ENCODE data around the gene MAP4K4.
A peak's percentile ranks its signal among the peaks of the same experiment; 100 is the strongest.

Gene MAP4K4

DNA sequence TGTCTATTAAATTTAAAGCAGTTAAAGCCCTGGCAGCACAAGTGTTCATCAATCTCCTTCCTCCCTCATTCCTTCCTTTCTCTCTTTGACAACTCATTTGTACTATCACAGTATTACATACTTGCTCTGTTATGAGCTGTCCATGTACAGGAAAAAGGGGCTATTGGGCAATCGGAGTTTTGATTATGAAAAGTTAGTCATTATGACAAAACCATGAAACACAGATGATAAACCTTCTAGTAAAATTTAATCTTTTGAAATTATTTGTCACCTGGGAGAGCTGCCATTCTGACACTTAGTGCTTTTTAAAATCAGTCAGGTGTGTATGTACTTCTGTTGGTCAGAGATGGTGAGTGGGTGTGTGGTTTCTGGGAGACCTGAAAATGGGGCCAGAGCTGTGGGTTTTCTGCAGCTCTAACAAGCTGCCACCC lies 39.4 kb downstream of the MAP4K4 start:
- Histone ChIP-seq H3K4me1 (ENCODE audit: low read length) (peaks cover 59% of the 10 kb centered on the region), H3K9me3 (ENCODE audit: insufficient read depth, low read length) (no peaks in the 10 kb centered on the region), H3K27ac (ENCODE audit: low read length) (no peak overlapping the region), H2AFZ (ENCODE audit: low read depth, low read length) (no peak overlapping the region), H3K9ac (ENCODE audit: low read length) (no peak overlapping the region), H3K4me3 (ENCODE audit: low read length) (no peak overlapping the region), H3K27me3 (ENCODE audit: low read depth, low read length) (no peaks in the 10 kb centered on the region), H3K36me3 (replicated peaks; ENCODE audit: low read depth, low read length) (no peaks in the 10 kb centered on the region), H3K79me2 (ENCODE audit: low read length) (peaks cover 98% of the 10 kb centered on the region), H4K20me1 (ENCODE audit: insufficient read depth, low read length) (peaks cover 94% of the 10 kb centered on the region), H3K4me2 (ENCODE audit: low read length) (peak overlapping the region; percentile 12)
- no peak for TF ChIP-seq EZH2phosphoT487 (IDR thresholded peaks at IDR 0.05; ENCODE audit: low read depth)
- TF ChIP-seq, protein P1, sequence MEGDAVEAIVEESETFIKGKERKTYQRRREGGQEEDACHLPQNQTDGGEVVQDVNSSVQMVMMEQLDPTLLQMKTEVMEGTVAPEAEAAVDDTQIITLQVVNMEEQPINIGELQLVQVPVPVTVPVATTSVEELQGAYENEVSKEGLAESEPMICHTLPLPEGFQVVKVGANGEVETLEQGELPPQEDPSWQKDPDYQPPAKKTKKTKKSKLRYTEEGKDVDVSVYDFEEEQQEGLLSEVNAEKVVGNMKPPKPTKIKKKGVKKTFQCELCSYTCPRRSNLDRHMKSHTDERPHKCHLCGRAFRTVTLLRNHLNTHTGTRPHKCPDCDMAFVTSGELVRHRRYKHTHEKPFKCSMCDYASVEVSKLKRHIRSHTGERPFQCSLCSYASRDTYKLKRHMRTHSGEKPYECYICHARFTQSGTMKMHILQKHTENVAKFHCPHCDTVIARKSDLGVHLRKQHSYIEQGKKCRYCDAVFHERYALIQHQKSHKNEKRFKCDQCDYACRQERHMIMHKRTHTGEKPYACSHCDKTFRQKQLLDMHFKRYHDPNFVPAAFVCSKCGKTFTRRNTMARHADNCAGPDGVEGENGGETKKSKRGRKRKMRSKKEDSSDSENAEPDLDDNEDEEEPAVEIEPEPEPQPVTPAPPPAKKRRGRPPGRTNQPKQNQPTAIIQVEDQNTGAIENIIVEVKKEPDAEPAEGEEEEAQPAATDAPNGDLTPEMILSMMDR (IDR thresholded peaks at IDR 0.05; ENCODE audit: low read depth, low read length), result no peak

DNA sequence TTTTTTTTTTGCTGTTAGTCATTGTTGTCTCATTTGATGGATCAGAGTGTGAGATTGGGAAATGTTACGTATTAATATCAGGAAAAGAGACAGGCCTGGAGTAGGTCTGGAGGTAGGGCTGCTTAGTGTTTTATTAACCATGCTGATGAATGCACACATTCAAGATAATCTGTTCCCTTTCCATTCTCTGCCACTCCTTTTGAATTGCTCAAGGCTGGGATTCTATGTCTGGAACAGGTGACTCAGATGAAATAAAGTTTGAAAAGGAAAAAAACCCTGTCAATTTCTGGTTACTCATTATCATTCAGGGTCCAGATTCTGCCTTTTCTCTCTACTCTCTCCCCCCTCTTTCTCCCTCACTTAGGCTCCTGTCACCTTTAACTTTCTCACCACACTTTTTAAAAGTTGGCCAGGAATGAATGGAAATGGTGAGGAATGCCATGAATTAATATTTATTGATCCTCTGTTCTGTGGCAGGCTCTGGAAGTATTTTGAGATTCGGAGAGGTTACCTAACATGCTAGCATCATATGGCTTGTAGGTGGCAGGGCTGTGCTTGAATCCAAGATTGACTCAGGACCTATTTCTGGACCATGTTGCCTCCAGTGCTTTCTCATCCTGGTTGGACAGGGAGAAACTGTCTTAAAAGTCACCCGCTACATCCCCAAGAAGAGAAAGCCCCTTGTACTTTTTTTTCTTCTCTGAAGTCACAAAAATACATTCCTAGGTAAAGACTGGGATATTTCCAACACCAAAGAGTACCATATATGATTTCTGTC lies 40.2 kb downstream of the MAP4K4 start:
- no peak overlapping the region for H3K9ac ChIP-seq (ENCODE audit: low read length)
- H3K4me3 ChIP-seq (ENCODE audit: low read length), result no peak overlapping the region
- H3K79me2 ChIP-seq (ENCODE audit: low read length), result peaks cover 98% of the 10 kb centered on the region
- H3K9me3 ChIP-seq (ENCODE audit: insufficient read depth, low read length), result no peaks in the 10 kb centered on the region
- H3K27ac ChIP-seq (ENCODE audit: low read length), result no peak overlapping the region
- H3K27me3 ChIP-seq (ENCODE audit: low read depth, low read length), result no peaks in the 10 kb centered on the region
- H3K4me1 ChIP-seq (ENCODE audit: low read length), result peaks cover 67% of the 10 kb centered on the region
- H3K4me2 ChIP-seq (ENCODE audit: low read length), result no peak overlapping the region
- no peak overlapping the region for H2AFZ ChIP-seq (ENCODE audit: low read depth, low read length)
- no peaks in the 10 kb centered on the region for H3K36me3 ChIP-seq (replicated peaks; ENCODE audit: low read depth, low read length)
- TF ChIP-seq EZH2phosphoT487 (IDR thresholded peaks at IDR 0.05; ENCODE audit: low read depth), result no peak
- TF ChIP-seq, protein P1 (IDR thresholded peaks at IDR 0.05; ENCODE audit: low read depth, low read length), result no peak
- H4K20me1 ChIP-seq (ENCODE audit: insufficient read depth, low read length), result peaks cover 94% of the 10 kb centered on the region

DNA sequence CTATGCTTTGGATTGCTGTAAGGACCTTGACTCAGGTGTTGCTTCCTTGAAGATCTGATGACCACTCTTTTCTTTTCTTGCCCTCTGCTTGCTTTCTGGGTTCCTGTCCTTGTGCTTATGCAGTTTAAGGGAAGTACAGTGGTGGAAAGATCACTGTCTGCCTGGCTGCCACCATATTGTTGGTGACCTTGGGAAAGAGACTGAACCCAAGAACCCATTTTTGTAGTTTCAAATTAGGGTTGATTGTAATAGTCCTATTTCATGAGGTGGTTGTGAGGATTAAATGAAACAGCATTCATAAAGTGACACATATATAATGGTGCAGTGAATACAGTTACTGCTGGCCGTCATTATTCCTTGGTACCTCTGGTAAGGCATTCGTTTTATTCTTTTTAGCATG lies 41.1 kb downstream of the MAP4K4 start:
- H3K27me3 ChIP-seq (ENCODE audit: low read depth, low read length), result no peaks in the 10 kb centered on the region
- TF ChIP-seq, protein P1 (IDR thresholded peaks at IDR 0.05; ENCODE audit: low read depth, low read length), result no peak
- no peak for TF ChIP-seq EZH2phosphoT487 (IDR thresholded peaks at IDR 0.05; ENCODE audit: low read depth)
- H3K4me3 ChIP-seq (ENCODE audit: low read length), result no peak overlapping the region
- H3K4me1 ChIP-seq (ENCODE audit: low read length), result peaks cover 64% of the 10 kb centered on the region
- no peak overlapping the region for H3K9ac ChIP-seq (ENCODE audit: low read length)
- no peak overlapping the region for H3K27ac ChIP-seq (ENCODE audit: low read length)
- no peak overlapping the region for H2AFZ ChIP-seq (ENCODE audit: low read depth, low read length)
- no peak overlapping the region for H3K4me2 ChIP-seq (ENCODE audit: low read length)
- no peaks in the 10 kb centered on the region for H3K9me3 ChIP-seq (ENCODE audit: insufficient read depth, low read length)
- H3K36me3 ChIP-seq (replicated peaks; ENCODE audit: low read depth, low read length), result no peaks in the 10 kb centered on the region
- H3K79me2 ChIP-seq (ENCODE audit: low read length), result peaks cover 96% of the 10 kb centered on the region
- H4K20me1 ChIP-seq (ENCODE audit: insufficient read depth, low read length), result peaks cover 93% of the 10 kb centered on the region

- peaks cover 91% of the 10 kb centered on the region for H4K20me1 ChIP-seq (ENCODE audit: insufficient read depth, low read length)
- no peak overlapping the region for H3K9ac ChIP-seq (ENCODE audit: low read length)
- no peak overlapping the region for H3K4me3 ChIP-seq (ENCODE audit: low read length)
- peaks cover 96% of the 10 kb centered on the region for H3K79me2 ChIP-seq (ENCODE audit: low read length)
- H3K27me3 ChIP-seq (ENCODE audit: low read depth, low read length), result no peaks in the 10 kb centered on the region
- peaks cover 55% of the 10 kb centered on the region for H3K4me1 ChIP-seq (ENCODE audit: low read length)
- H3K9me3 ChIP-seq (ENCODE audit: insufficient read depth, low read length), result no peaks in the 10 kb centered on the region
- no peak overlapping the region for H3K4me2 ChIP-seq (ENCODE audit: low read length)
- TF ChIP-seq, protein P1 (IDR thresholded peaks at IDR 0.05; ENCODE audit: low read depth, low read length), result no peak
- TF ChIP-seq EZH2phosphoT487 (IDR thresholded peaks at IDR 0.05; ENCODE audit: low read depth), result no peak
- peaks cover 3% of the 10 kb centered on the region for H3K36me3 ChIP-seq (replicated peaks; ENCODE audit: low read depth, low read length)
- H2AFZ ChIP-seq (ENCODE audit: low read depth, low read length), result no peak overlapping the region
- H3K27ac ChIP-seq (ENCODE audit: low read length), result no peak overlapping the region
Measured at GRCh38 chr2:101740555-101740964, 43.1 kb downstream of the MAP4K4 start.
